ENCODE data around the gene NHERF1.
A peak's percentile ranks its signal among the peaks of the same experiment; 100 is the strongest.

The NHERF1 gene

GRCh38 chr17:74810699-74811485 lies 62.5 kb downstream of the NHERF1 start:
- H3K4me3 ChIP-seq (ENCODE audit: low read length) = no peak overlapping the region
- no peaks in the 10 kb centered on the region for H3K27me3 ChIP-seq (replicated peaks; ENCODE audit: insufficient read depth, low read length)
- no peak for DNase-seq
- H3K79me2 ChIP-seq (ENCODE audit: low read length) = no peaks in the 10 kb centered on the region
- H3F3A ChIP-seq (ENCODE audit: insufficient read depth, low read length) = no peaks in the 10 kb centered on the region
- no peak overlapping the region for H2AFZ ChIP-seq (ENCODE audit: low read length)
- no peak overlapping the region for H3K4me2 ChIP-seq (ENCODE audit: low read depth, low read length)
- no peak overlapping the region for H3K9ac ChIP-seq (ENCODE audit: low read length)
- no peaks in the 10 kb centered on the region for H3K9me3 ChIP-seq (replicated peaks; ENCODE audit: insufficient read depth, low read length)
- no peak for TF ChIP-seq EZH2 (optimal IDR thresholded peaks at IDR 0.05; ENCODE audit: low read depth, low read length)
- TF ChIP-seq CTCF (IDR thresholded peaks at IDR 0.05; ENCODE audit: low read length) = no peak
- TF ChIP-seq EZH2phosphoT487 (IDR thresholded peaks at IDR 0.05; ENCODE audit: low read length) = no peak
- no peaks in the 10 kb centered on the region for H4K20me1 ChIP-seq (ENCODE audit: insufficient read depth, low read length)
- H3K4me1 ChIP-seq (ENCODE audit: low read length) = no peaks in the 10 kb centered on the region
- no peaks in the 10 kb centered on the region for H3K36me3 ChIP-seq (replicated peaks; ENCODE audit: insufficient read depth, low read length)
- H3K27ac ChIP-seq (ENCODE audit: low read length) = no peak overlapping the region
- H3K9me2 ChIP-seq (replicated peaks; ENCODE audit: insufficient read depth, low read length) = no peaks in the 10 kb centered on the region

- no peaks in the 10 kb centered on the region for H3K27me3 ChIP-seq (replicated peaks; ENCODE audit: insufficient read depth, low read length)
- no peak overlapping the region for H3K4me2 ChIP-seq (ENCODE audit: low read depth, low read length)
- no peaks in the 10 kb centered on the region for H3F3A ChIP-seq (ENCODE audit: insufficient read depth, low read length)
- H3K4me3 ChIP-seq (ENCODE audit: low read length) = no peak overlapping the region
- no peak for DNase-seq
- no peak overlapping the region for H3K27ac ChIP-seq (ENCODE audit: low read length)
- H3K79me2 ChIP-seq (ENCODE audit: low read length) = no peaks in the 10 kb centered on the region
- H3K4me1 ChIP-seq (ENCODE audit: low read length) = no peaks in the 10 kb centered on the region
- no peaks in the 10 kb centered on the region for H3K36me3 ChIP-seq (replicated peaks; ENCODE audit: insufficient read depth, low read length)
- H3K9ac ChIP-seq (ENCODE audit: low read length) = no peak overlapping the region
- H4K20me1 ChIP-seq (ENCODE audit: insufficient read depth, low read length) = no peaks in the 10 kb centered on the region
- TF ChIP-seq EZH2 (optimal IDR thresholded peaks at IDR 0.05; ENCODE audit: low read depth, low read length) = no peak
- no peak for TF ChIP-seq CTCF (IDR thresholded peaks at IDR 0.05; ENCODE audit: low read length)
- TF ChIP-seq EZH2phosphoT487 (IDR thresholded peaks at IDR 0.05; ENCODE audit: low read length) = no peak
- H3K9me3 ChIP-seq (replicated peaks; ENCODE audit: insufficient read depth, low read length) = no peaks in the 10 kb centered on the region
- H3K9me2 ChIP-seq (replicated peaks; ENCODE audit: insufficient read depth, low read length) = no peaks in the 10 kb centered on the region
- H2AFZ ChIP-seq (ENCODE audit: low read length) = no peak overlapping the region
Measured at GRCh38 chr17:74812109-74813009, 63.9 kb downstream of the NHERF1 start.

GRCh38 chr17:74814453-74814852 lies 66.0 kb downstream of the NHERF1 start:
- H3K79me2 ChIP-seq (ENCODE audit: low read length) = no peaks in the 10 kb centered on the region
- no peaks in the 10 kb centered on the region for H3K4me1 ChIP-seq (ENCODE audit: low read length)
- H3K27ac ChIP-seq (ENCODE audit: low read length) = no peak overlapping the region
- no peak overlapping the region for H3K4me2 ChIP-seq (ENCODE audit: low read depth, low read length)
- no peaks in the 10 kb centered on the region for H3K9me3 ChIP-seq (replicated peaks; ENCODE audit: insufficient read depth, low read length)
- H4K20me1 ChIP-seq (ENCODE audit: insufficient read depth, low read length) = no peaks in the 10 kb centered on the region
- H3F3A ChIP-seq (ENCODE audit: insufficient read depth, low read length) = no peaks in the 10 kb centered on the region
- H2AFZ ChIP-seq (ENCODE audit: low read length) = no peak overlapping the region
- H3K9ac ChIP-seq (ENCODE audit: low read length) = no peak overlapping the region
- TF ChIP-seq EZH2 (optimal IDR thresholded peaks at IDR 0.05; ENCODE audit: low read depth, low read length) = no peak
- TF ChIP-seq CTCF (IDR thresholded peaks at IDR 0.05; ENCODE audit: low read length) = peak; percentile 15; the same call in 1 of the 2 replicates
- peak; percentile 15 for DNase-seq
- no peak overlapping the region for H3K4me3 ChIP-seq (ENCODE audit: low read length)
- no peaks in the 10 kb centered on the region for H3K36me3 ChIP-seq (replicated peaks; ENCODE audit: insufficient read depth, low read length)
- no peaks in the 10 kb centered on the region for H3K9me2 ChIP-seq (replicated peaks; ENCODE audit: insufficient read depth, low read length)
- no peaks in the 10 kb centered on the region for H3K27me3 ChIP-seq (replicated peaks; ENCODE audit: insufficient read depth, low read length)
